H1 (cell line): ENCODE data around the gene FUBP3. TPM values are rescaled to one million over a fixed set of nuclear protein-coding genes. Genes with fewer than 3 reads are reported as not detected.

Experiments used
- BACH1 ChIP-seq: IDR thresholded peaks from 2 replicates; pipeline ENCODE4 v1.6.1; 2012; ENCODE audit warnings: low read length, improper control_type of control experiment
- CBX5 ChIP-seq: fragments of 300-800, 300-1000 bp; sonication (generic); IDR thresholded peaks from 2 replicates; pipeline ENCODE4 v1.7.1; 2016; ENCODE audit warnings: antibody characterized with exemption, low read length, low read depth
- CBX8 ChIP-seq: fragments of 300-800, 300-1000 bp; sonication (generic); IDR thresholded peaks from 2 replicates; pipeline ENCODE4 v1.7.1; 2016; ENCODE audit warnings: low read depth, low read length, borderline replicate concordance
- JUN ChIP-seq: IDR thresholded peaks from 2 replicates; pipeline ENCODE4 v1.6.1; 2011; ENCODE audit warnings: low read depth, mild to moderate bottlenecking, improper control_type of control experiment, low read length
- KDM1A ChIP-seq: fragments of 200-600, 300-600 bp; sonication (generic); IDR thresholded peaks from 2 replicates; pipeline ENCODE4 v1.7.1; 2016; ENCODE audit warnings: mild to moderate bottlenecking, low read length, borderline replicate concordance
- RNF2 ChIP-seq: fragments of 200-900, 300-1000 bp; sonication (generic); IDR thresholded peaks from 2 replicates; pipeline ENCODE4 v1.7.1; 2016; ENCODE audit warnings: borderline replicate concordance, low read depth, mild to moderate bottlenecking, antibody characterized with exemption, low read length; ENCODE audit not compliant: poor library complexity, severe bottlenecking; ENCODE audit errors: missing control alignments
- SP1 ChIP-seq: IDR thresholded peaks from 2 replicates; pipeline ENCODE4 v1.6.1; 2011; ENCODE audit warnings: low read depth, low read length
- TEAD4 ChIP-seq: IDR thresholded peaks from 2 replicates; pipeline ENCODE4 v1.6.1; 2012; ENCODE audit warnings: low read depth, low read length, inconsistent platforms, mixed read lengths
- polyA plus RNA-seq, 7 experiments: library from polyadenylated mRNA; depleted of rRNA in 3 of 7; stranded (reverse) in 5 of 7; unstranded in 2 of 7; fragments of >200 nt in 5 of 7; fragments of 200-250 nt in 2 of 7; gene quantifications; 1 replicate in 5 of 7; 2 replicates in 1 of 7; 4 replicates in 1 of 7; pipeline versions ENCODE4 v1.2.1 to v1.2.3, GENCODE V29; 2011 to 2013; ENCODE audit warnings: missing spikeins in 2 of 7, mixed read lengths in 2 of 7
- total RNA-seq: library from RNA; stranded (reverse); fragmentation: NEBNext Ultra II Directional; extraction: Animal tissue kit (Norgen Biotek cat#: 25700); gene quantifications from 2 replicates; pipeline ENCODE4 v1.2.1, GENCODE V29; 2021
- TF ChIP-seq, protein P1 (sequence below): fragments of 300-600 bp; sonication (generic); IDR thresholded peaks from 2 replicates; pipeline ENCODE4 v1.7.1; 2012; ENCODE audit warnings: low read length, moderate library complexity, mild to moderate bottlenecking, inconsistent platforms; ENCODE audit not compliant: insufficient replicate concordance

The FUBP3 gene
- total and polyA plus RNA-seq, 2 of the 8 experiments (the other 6 are each of a cell fraction or from before 2014, with no cell fraction given) = 23.7 to 76.4 TPM

GRCh38 chr9:130627896-130628792 is 48.8 kb downstream of the FUBP3 start (continued):
- no peak for TF ChIP-seq BACH1
- TF ChIP-seq JUN = no peak
- TF ChIP-seq, protein P1, sequence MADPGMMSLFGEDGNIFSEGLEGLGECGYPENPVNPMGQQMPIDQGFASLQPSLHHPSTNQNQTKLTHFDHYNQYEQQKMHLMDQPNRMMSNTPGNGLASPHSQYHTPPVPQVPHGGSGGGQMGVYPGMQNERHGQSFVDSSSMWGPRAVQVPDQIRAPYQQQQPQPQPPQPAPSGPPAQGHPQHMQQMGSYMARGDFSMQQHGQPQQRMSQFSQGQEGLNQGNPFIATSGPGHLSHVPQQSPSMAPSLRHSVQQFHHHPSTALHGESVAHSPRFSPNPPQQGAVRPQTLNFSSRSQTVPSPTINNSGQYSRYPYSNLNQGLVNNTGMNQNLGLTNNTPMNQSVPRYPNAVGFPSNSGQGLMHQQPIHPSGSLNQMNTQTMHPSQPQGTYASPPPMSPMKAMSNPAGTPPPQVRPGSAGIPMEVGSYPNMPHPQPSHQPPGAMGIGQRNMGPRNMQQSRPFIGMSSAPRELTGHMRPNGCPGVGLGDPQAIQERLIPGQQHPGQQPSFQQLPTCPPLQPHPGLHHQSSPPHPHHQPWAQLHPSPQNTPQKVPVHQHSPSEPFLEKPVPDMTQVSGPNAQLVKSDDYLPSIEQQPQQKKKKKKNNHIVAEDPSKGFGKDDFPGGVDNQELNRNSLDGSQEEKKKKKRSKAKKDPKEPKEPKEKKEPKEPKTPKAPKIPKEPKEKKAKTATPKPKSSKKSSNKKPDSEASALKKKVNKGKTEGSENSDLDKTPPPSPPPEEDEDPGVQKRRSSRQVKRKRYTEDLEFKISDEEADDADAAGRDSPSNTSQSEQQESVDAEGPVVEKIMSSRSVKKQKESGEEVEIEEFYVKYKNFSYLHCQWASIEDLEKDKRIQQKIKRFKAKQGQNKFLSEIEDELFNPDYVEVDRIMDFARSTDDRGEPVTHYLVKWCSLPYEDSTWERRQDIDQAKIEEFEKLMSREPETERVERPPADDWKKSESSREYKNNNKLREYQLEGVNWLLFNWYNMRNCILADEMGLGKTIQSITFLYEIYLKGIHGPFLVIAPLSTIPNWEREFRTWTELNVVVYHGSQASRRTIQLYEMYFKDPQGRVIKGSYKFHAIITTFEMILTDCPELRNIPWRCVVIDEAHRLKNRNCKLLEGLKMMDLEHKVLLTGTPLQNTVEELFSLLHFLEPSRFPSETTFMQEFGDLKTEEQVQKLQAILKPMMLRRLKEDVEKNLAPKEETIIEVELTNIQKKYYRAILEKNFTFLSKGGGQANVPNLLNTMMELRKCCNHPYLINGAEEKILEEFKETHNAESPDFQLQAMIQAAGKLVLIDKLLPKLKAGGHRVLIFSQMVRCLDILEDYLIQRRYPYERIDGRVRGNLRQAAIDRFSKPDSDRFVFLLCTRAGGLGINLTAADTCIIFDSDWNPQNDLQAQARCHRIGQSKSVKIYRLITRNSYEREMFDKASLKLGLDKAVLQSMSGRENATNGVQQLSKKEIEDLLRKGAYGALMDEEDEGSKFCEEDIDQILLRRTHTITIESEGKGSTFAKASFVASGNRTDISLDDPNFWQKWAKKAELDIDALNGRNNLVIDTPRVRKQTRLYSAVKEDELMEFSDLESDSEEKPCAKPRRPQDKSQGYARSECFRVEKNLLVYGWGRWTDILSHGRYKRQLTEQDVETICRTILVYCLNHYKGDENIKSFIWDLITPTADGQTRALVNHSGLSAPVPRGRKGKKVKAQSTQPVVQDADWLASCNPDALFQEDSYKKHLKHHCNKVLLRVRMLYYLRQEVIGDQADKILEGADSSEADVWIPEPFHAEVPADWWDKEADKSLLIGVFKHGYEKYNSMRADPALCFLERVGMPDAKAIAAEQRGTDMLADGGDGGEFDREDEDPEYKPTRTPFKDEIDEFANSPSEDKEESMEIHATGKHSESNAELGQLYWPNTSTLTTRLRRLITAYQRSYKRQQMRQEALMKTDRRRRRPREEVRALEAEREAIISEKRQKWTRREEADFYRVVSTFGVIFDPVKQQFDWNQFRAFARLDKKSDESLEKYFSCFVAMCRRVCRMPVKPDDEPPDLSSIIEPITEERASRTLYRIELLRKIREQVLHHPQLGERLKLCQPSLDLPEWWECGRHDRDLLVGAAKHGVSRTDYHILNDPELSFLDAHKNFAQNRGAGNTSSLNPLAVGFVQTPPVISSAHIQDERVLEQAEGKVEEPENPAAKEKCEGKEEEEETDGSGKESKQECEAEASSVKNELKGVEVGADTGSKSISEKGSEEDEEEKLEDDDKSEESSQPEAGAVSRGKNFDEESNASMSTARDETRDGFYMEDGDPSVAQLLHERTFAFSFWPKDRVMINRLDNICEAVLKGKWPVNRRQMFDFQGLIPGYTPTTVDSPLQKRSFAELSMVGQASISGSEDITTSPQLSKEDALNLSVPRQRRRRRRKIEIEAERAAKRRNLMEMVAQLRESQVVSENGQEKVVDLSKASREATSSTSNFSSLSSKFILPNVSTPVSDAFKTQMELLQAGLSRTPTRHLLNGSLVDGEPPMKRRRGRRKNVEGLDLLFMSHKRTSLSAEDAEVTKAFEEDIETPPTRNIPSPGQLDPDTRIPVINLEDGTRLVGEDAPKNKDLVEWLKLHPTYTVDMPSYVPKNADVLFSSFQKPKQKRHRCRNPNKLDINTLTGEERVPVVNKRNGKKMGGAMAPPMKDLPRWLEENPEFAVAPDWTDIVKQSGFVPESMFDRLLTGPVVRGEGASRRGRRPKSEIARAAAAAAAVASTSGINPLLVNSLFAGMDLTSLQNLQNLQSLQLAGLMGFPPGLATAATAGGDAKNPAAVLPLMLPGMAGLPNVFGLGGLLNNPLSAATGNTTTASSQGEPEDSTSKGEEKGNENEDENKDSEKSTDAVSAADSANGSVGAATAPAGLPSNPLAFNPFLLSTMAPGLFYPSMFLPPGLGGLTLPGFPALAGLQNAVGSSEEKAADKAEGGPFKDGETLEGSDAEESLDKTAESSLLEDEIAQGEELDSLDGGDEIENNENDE = no peak
- no peak for TF ChIP-seq TEAD4
- TF ChIP-seq CBX8 = no peak
- TF ChIP-seq RNF2 = no peak
- TF ChIP-seq CBX5 = no peak
- no peak for TF ChIP-seq SP1
- no peak for TF ChIP-seq KDM1A
